GM11168 (cell line): ENCODE results near the gene ARHGEF40.

ENCODE experiments used
- in situ Hi-C: fragments of 300-500 bp; cut with MboI; formaldehyde crosslinking; loops from one replicate; pipeline ENCODE4 v1.12.0; 2022; ENCODE audit warnings: low sequenced_read_pairs; ENCODE audit not compliant: unreplicated experiment

Gene ARHGEF40

GRCh38 chr14:21058903-21059302, 11.2 kb upstream of the ARHGEF40 start:
- in situ Hi-C loops, result no loop called here

GRCh38 chr14:21059842-21060613, 10.1 kb upstream of the ARHGEF40 start:
- in situ Hi-C loops, result no loop called here

GRCh38 chr14:21060614-21061346, 9.3 kb upstream of the ARHGEF40 start:
- in situ Hi-C loops, result no loop called here

- in situ Hi-C loops, result no loop called here
These were observed 8.8 kb upstream of the ARHGEF40 start for GRCh38 chr14:21061347-21061668.

- in situ Hi-C loops, result no loop called here
These were observed 6.6 kb upstream of the ARHGEF40 start for GRCh38 chr14:21063479-21063878.

GRCh38 chr14:21066882-21067502, 3.1 kb upstream of the ARHGEF40 start:
- in situ Hi-C loops, result no loop called here

GRCh38 chr14:21068521-21069387, 1.4 kb upstream of the ARHGEF40 start:
- in situ Hi-C loops, result no loop called here

GRCh38 chr14:21069388-21070082, 569 bp upstream of the ARHGEF40 start:
- in situ Hi-C loops, result no loop called here

GRCh38 chr14:21070610-21071224, 613 bp downstream of the ARHGEF40 start:
- in situ Hi-C loops, result no loop called here

GRCh38 chr14:21071225-21072030, 1.3 kb downstream of the ARHGEF40 start:
- in situ Hi-C loops, result no loop called here

- in situ Hi-C loops, result no loop called here
These were observed 1.9 kb downstream of the ARHGEF40 start for GRCh38 chr14:21072031-21072473.

GRCh38 chr14:21072781-21073339, 2.8 kb downstream of the ARHGEF40 start:
- in situ Hi-C loops, result no loop called here

GRCh38 chr14:21073921-21074320, 3.8 kb downstream of the ARHGEF40 start:
- in situ Hi-C loops, result no loop called here

- in situ Hi-C loops, result no loop called here
These were observed 4.5 kb downstream of the ARHGEF40 start for GRCh38 chr14:21074398-21075272.

- in situ Hi-C loops, result no loop called here
These were observed 5.8 kb downstream of the ARHGEF40 start for GRCh38 chr14:21075719-21076437.

GRCh38 chr14:21077672-21078071, 7.6 kb downstream of the ARHGEF40 start:
- in situ Hi-C loops, result no loop called here

GRCh38 chr14:21078287-21078686, 8.2 kb downstream of the ARHGEF40 start:
- in situ Hi-C loops, result no loop called here
